AG09309 (cell line): ENCODE results near the gene NFE2L3.
"Not testable (repeated sequence)": the region's sequence is repeated elsewhere in the genome, so short reads cannot be mapped to it uniquely, and the experiment has no call there.

ENCODE experiments used
- DNase-seq: peaks from one replicate; pipeline ENCODE4 v3.0.0-alpha.2; 2010; ENCODE audit warnings: low read depth
- H3K4me3 ChIP-seq: 2 replicates; pipeline ENCODE4 v1.5.1; 2011; ENCODE audit warnings: mild to moderate bottlenecking, low read depth, low read length, moderate library complexity; ENCODE audit not compliant: control insufficient read depth
- CTCF ChIP-seq: IDR thresholded peaks from 2 replicates; pipeline ENCODE4 v1.5.1; 2011; ENCODE audit warnings: mild to moderate bottlenecking, low read depth, low read length, inconsistent platforms; ENCODE audit not compliant: insufficient read depth, control insufficient read depth; ENCODE audit errors: missing control alignments

The NFE2L3 gene

GRCh38 chr7:26168458-26169023, 16.5 kb downstream of the NFE2L3 start:
- no peak for TF ChIP-seq CTCF
- no peak for DNase-seq
- no peak overlapping the region for H3K4me3 ChIP-seq

DNA sequence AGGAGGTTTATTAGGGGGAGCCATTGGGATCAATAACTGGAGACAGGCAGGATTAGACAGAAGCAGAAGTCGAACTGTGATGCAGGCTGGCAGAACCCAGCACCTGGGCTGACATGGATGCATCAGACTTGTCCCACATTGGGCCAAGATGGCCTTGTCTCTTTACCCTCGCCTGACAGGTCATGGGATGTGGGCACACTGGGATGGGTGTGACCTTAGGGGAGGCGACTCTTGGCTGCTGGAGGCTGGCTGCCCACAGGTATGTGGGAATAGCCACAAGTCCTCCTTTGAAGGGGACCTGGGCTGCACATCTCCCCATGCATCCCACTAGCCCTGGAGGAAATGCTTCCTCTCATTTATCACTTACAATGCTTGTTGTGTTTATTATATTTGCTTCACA, 17.3 kb downstream of the NFE2L3 start:
- no peak for TF ChIP-seq CTCF
- DNase-seq = no peak
- no peak overlapping the region for H3K4me3 ChIP-seq

- no peak for DNase-seq
- no peak overlapping the region for H3K4me3 ChIP-seq
- TF ChIP-seq CTCF = no peak
Measured at GRCh38 chr7:26170663-26171062, 18.7 kb downstream of the NFE2L3 start.

- no peak overlapping the region for H3K4me3 ChIP-seq
- TF ChIP-seq CTCF = no peak
- no peak for DNase-seq
Measured at GRCh38 chr7:26171601-26172000, 19.6 kb downstream of the NFE2L3 start.

- TF ChIP-seq CTCF = no peak
Measured at GRCh38 chr7:26172048-26172447, 20.1 kb downstream of the NFE2L3 start.

GRCh38 chr7:26175903-26176302, 23.9 kb downstream of the NFE2L3 start:
- not testable (repeated sequence) for H3K4me3 ChIP-seq, DNase-seq

More at GRCh38 chr7:26172048-26172447, 20.1 kb downstream of the NFE2L3 start:
- DNase-seq = no peak
- no peak overlapping the region for H3K4me3 ChIP-seq

DNA sequence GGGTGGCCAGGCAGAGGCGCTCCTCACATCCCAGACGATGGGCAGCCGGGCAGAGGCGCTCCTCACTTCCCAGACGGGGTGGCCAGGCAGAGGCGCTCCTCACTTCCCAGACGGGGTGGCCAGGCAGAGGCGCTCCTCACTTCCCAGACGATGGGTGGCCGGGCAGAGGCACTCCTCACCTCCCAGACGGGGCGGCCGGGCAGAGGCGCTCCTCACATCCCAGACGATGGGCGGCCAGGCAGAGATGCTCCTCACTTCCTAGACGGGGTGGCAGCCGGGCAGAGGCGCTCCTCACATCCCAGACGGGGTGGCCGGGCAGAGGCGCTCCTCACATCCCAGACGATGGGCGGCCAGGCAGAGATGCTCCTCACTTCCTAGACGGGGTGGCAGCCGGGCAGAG, 24.7 kb downstream of the NFE2L3 start:
- not testable (repeated sequence) for DNase-seq, H3K4me3 ChIP-seq

DNA sequence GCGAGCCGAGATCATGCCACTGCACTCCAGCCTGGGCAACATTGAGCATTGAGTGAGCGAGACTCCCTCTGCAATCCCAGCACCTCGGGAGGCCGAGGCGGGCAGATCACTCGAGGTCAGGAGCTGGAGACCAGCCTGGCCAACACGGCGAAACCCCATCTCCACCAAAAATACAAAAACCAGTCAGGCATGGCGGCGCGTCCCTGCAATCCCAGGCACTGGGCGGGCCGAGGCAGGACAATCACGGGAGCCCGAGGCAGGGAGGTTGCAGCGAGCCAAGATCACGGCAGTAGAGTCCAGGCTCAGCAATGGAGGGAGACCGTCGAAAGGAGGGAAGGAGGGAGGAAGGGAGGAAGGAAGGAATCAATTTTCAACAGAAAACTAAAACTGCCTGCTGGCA, 25.3 kb downstream of the NFE2L3 start:
- not testable (repeated sequence) for DNase-seq, H3K4me3 ChIP-seq
